Neural cell (in vitro differentiated cells): ENCODE measurements around the gene HTATSF1.

Experiments
- CTCF ChIP-seq: fragments of 450-650 bp; IDR thresholded peaks from 2 replicates; pipeline ENCODE4 v1.5.1; 2014; ENCODE audit warnings: antibody characterized with exemption, mild to moderate bottlenecking, moderate library complexity; ENCODE audit not compliant: poor library complexity, severe bottlenecking
- POLR2AphosphoS5 ChIP-seq: IDR thresholded peaks from 2 replicates; pipeline ENCODE4 v1.6.1; 2012
- REST ChIP-seq: IDR thresholded peaks from 2 replicates; pipeline ENCODE4 v1.6.1; 2012; ENCODE audit warnings: borderline replicate concordance
- TAF1 ChIP-seq: IDR thresholded peaks from 2 replicates; pipeline ENCODE4 v1.6.1; 2012; ENCODE audit warnings: low read depth

- TF ChIP-seq REST (no peak), TAF1 (no peak), CTCF (no peak), POLR2AphosphoS5 (no peak)
Measured at GRCh38 chrX:136531951-136532350, 34.6 kb downstream of the HTATSF1 start, which contains the start of gene VGLL1.
